GM12864 (cell line): Measurements from ENCODE around the gene PET100.

ENCODE experiments used
- DNase-seq: peaks from one replicate; pipeline ENCODE4 v3.0.0-alpha.2; 2011; ENCODE audit warnings: low read depth
- H3K4me3 ChIP-seq: 2 replicates; pipeline ENCODE4 v1.5.1; 2011; ENCODE audit warnings: mild to moderate bottlenecking, low read depth, low read length, control low read depth
- CTCF ChIP-seq: IDR thresholded peaks from 2 replicates; pipeline ENCODE4 v1.5.1; 2011; ENCODE audit warnings: low read depth, mild to moderate bottlenecking, moderate library complexity, low read length, control low read depth, inconsistent platforms; ENCODE audit errors: missing control alignments

The PET100 gene

GRCh38 chr19:7680606-7681339 is 51.2 kb downstream of the PET100 start, which contains the start of gene TRAPPC5:
Gene TRAPPC5, plus strand, starts transcription at chr19:7680833. Its CDS starts 1,421 bp downstream, at chr19:7682254.
- peak; percentile 53 for DNase-seq
- peak; percentile 88 for TF ChIP-seq CTCF
- peak within 1 kb of the TSS; percentile 98 for H3K4me3 ChIP-seq
